BJ (cell line): ENCODE results near the gene SAFB. TPM values are rescaled to one million over a fixed set of nuclear protein-coding genes. Genes with fewer than 3 reads are reported as not detected.

Source experiments
- CTCF ChIA-PET: fragments of 350-600 bp; formaldehyde crosslinking; extraction: SDS; loops from one replicate; lab custom pipeline; 2021; ENCODE audit warnings: antibody characterized with exemption, inconsistent platforms; lab: Yijun Ruan, JAX
- POLR2A ChIA-PET: fragments of 300-600 bp; sonication (Branson Sonifier 250); formaldehyde crosslinking; extraction: SDS; loops from one replicate; lab custom pipeline; 2021; ENCODE audit warnings: antibody characterized with exemption; lab: Charles Lee
- DNase-seq: peaks from one replicate; pipeline ENCODE4 v3.0.0-alpha.2; 2011; ENCODE audit warnings: low read depth
- H3K27me3 ChIP-seq: 2 replicates; pipeline ENCODE4 v1.6.0; 2011; ENCODE audit warnings: low read length; ENCODE audit not compliant: control insufficient read depth, insufficient read depth
- H3K36me3 ChIP-seq: 2 replicates; pipeline ENCODE4 v1.5.1; 2011; ENCODE audit warnings: low read length; ENCODE audit not compliant: control insufficient read depth, insufficient read depth
- H3K4me3 ChIP-seq: 2 replicates; pipeline ENCODE4 v1.5.1; 2011; ENCODE audit warnings: low read depth, mild to moderate bottlenecking, control low read depth, low read length
- polyA plus RNA-seq: library from polyadenylated mRNA; depleted of rRNA; stranded (reverse); fragments of >200 nt; gene quantifications from 2 replicates; pipeline ENCODE4 v1.2.3, GENCODE V29; 2011
- TF ChIP-seq, protein P1 (sequence below): IDR thresholded peaks from 2 replicates; pipeline ENCODE4 v1.5.1; 2011; ENCODE audit warnings: low read depth, mild to moderate bottlenecking, control low read depth, inconsistent platforms, low read length, moderate library complexity; ENCODE audit not compliant: insufficient read depth

The SAFB gene
- polyA plus RNA-seq, 1 experiment, result 20.8 TPM

DNA sequence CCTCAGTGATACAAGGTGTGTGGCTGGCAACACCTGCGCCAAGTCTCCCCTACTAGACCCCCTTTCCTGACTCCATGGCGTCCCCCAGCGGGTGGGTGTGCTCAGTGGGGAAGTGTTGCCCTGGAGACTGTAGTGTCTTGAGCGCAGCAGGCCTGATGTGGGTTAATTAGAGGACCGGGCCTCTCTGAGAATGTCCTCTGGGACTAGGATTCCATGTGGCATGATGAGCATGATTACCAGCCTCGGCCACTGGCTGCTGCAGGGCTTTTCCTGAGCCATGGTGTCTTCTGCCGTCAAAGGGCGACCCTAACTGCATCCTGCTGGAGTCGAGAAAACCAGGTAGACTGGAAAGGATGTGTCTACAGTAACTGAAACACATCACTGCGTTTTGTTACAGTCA lies 29.4 kb downstream of the SAFB start:
- Histone ChIP-seq H3K27me3 (no peaks in the 10 kb centered on the region), H3K4me3 (no peak overlapping the region), H3K36me3 (peaks cover 41% of the 10 kb centered on the region)
- POLR2A ChIA-PET, result no interaction called here
- no peak for DNase-seq
- TF ChIP-seq, protein P1, sequence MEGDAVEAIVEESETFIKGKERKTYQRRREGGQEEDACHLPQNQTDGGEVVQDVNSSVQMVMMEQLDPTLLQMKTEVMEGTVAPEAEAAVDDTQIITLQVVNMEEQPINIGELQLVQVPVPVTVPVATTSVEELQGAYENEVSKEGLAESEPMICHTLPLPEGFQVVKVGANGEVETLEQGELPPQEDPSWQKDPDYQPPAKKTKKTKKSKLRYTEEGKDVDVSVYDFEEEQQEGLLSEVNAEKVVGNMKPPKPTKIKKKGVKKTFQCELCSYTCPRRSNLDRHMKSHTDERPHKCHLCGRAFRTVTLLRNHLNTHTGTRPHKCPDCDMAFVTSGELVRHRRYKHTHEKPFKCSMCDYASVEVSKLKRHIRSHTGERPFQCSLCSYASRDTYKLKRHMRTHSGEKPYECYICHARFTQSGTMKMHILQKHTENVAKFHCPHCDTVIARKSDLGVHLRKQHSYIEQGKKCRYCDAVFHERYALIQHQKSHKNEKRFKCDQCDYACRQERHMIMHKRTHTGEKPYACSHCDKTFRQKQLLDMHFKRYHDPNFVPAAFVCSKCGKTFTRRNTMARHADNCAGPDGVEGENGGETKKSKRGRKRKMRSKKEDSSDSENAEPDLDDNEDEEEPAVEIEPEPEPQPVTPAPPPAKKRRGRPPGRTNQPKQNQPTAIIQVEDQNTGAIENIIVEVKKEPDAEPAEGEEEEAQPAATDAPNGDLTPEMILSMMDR, result no peak
- CTCF ChIA-PET, result no interaction called here

DNA sequence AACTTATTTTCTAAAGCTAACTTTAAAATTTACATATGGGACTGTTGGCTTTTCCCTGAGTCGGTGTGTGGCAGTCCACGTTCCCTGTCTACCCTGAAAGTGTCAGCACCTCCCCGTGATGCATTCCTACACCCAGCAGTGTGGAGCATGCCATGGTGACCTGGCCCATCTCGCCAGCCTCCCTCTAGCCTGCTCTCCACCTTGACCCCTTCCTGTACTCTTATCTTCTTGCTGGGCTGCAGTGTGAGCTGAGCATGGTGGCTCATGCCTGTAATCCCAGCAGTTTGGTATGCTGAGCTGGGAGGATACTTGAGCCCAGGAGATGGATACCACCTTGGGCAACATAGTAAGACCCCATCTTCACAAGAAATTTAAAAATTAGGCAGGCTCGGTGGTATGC lies 32.0 kb downstream of the SAFB start:
- H3K4me3 ChIP-seq, result no peak overlapping the region
- DNase-seq, result no peak
- H3K27me3 ChIP-seq, result no peaks in the 10 kb centered on the region
- POLR2A ChIA-PET, result no interaction called here
- TF ChIP-seq, protein P1, result no peak
- CTCF ChIA-PET, result interaction anchor here (0.6 to 2.1 kb wide), 3 partner anchors 9 to 32 kb away, joined by 3 to 9 read pairs (median 4); no protein-coding TSS in a partner anchor
- H3K36me3 ChIP-seq, result peaks cover 43% of the 10 kb centered on the region

DNA sequence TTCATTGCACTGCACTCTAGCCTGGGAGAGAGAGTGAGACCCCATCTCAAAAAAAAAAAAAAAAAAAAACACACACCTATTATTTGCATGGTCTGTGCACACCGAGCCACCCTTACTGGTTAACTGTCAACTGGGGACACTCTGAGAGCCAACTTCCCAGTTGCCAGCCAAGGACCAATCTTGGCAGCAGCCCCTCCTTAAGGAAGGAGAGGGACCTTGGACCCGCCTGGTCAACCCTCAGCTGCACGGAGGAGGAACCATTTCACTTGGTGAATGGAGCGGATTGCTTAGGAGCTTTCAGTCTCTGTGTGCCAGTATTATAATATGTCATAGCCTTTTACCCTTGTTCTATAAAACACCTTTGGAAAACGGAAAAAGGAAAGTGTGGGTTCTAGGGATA lies 32.5 kb downstream of the SAFB start:
- no peak for DNase-seq
- Histone ChIP-seq H3K27me3 (no peaks in the 10 kb centered on the region), H3K36me3 (peaks cover 41% of the 10 kb centered on the region), H3K4me3 (no peak overlapping the region)
- TF ChIP-seq, protein P1, result no peak
- ChIA-PET CTCF (interaction anchor here (1.4 to 2.1 kb wide), 2 partner anchors 9 to 10 kb away, joined by 4 to 9 read pairs; no protein-coding TSS in a partner anchor), POLR2A (no interaction called here)

DNA sequence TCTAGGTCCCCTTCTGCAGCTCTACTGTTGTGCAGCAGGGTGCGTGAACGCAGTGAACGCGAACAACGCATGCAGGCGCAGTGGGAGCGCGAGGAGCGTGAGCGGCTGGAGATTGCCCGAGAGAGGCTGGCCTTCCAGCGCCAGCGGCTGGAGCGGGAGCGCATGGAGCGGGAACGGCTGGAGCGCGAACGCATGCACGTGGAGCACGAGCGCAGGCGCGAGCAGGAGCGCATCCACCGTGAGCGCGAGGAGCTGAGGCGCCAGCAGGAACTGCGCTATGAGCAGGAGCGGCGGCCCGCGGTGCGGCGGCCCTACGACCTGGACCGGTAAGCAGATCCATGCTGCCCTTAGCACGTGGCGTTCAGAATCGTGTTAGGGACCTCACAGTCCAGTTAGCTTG lies 38.6 kb downstream of the SAFB start:
- peaks cover 38% of the 10 kb centered on the region for H3K36me3 ChIP-seq
- DNase-seq, result no peak
- no peaks in the 10 kb centered on the region for H3K27me3 ChIP-seq
- POLR2A ChIA-PET, result no interaction called here
- CTCF ChIA-PET, result no interaction called here
- TF ChIP-seq, protein P1, result no peak
- no peak overlapping the region for H3K4me3 ChIP-seq

DNA sequence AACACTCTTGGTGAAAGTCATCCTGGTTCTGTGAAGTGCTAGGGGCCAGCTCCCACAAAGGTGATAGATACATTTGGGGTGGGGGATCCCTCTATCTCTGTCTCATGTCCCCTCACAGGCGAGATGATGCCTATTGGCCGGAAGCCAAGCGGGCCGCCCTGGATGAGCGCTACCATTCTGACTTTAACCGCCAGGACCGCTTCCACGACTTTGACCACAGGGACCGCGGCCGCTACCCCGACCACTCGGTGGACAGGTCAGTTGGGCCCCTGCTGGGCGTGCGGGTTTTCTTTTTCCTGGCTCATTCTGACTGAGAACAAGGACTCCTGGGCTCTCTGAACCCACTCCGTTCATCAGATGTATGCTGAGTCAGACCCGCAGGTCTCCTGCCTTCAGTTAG lies 41.0 kb downstream of the SAFB start:
- TF ChIP-seq, protein P1, result no peak
- Histone ChIP-seq H3K36me3 (peaks cover 49% of the 10 kb centered on the region), H3K27me3 (no peaks in the 10 kb centered on the region), H3K4me3 (no peak overlapping the region)
- ChIA-PET POLR2A (no interaction called here), CTCF (interaction anchor here (1.5 kb wide), 1 partner anchor 9 kb away, joined by 4 read pairs; no protein-coding TSS in a partner anchor)
- no peak for DNase-seq
